Ishikawa (cell line): ENCODE measurements around the gene KISS1R.

Source experiments
- CEBPB ChIP-seq: IDR thresholded peaks from 2 replicates; pipeline ENCODE4 v1.6.1; 2012
- CREB1 ChIP-seq: IDR thresholded peaks from 2 replicates; pipeline ENCODE4 v1.6.1; 2012; ENCODE audit warnings: low read depth
- EGR1 ChIP-seq: IDR thresholded peaks from 2 replicates; pipeline ENCODE4 v1.6.1; 2012
- EP300 ChIP-seq: IDR thresholded peaks from 2 replicates; pipeline ENCODE4 v1.6.1; 2012; ENCODE audit warnings: borderline replicate concordance
- FOXM1 ChIP-seq: IDR thresholded peaks from 2 replicates; pipeline ENCODE4 v1.6.1; 2012; ENCODE audit warnings: low read depth, borderline replicate concordance
- MAX ChIP-seq: IDR thresholded peaks from 2 replicates; pipeline ENCODE4 v1.6.1; 2012
- NFIC ChIP-seq: IDR thresholded peaks from 2 replicates; pipeline ENCODE4 v1.6.1; 2012
- RAD21 ChIP-seq: IDR thresholded peaks from 2 replicates; pipeline ENCODE4 v1.6.1; 2012; ENCODE audit warnings: low read depth
- REST ChIP-seq: IDR thresholded peaks from 2 replicates; pipeline ENCODE4 v1.6.1; 2012; ENCODE audit warnings: low read depth, mild to moderate bottlenecking
- TAF1 ChIP-seq: IDR thresholded peaks from 2 replicates; pipeline ENCODE4 v1.6.1; 2012; ENCODE audit warnings: low read depth, mild to moderate bottlenecking
- TCF12 ChIP-seq: IDR thresholded peaks from 2 replicates; pipeline ENCODE4 v1.6.1; 2012; ENCODE audit warnings: low read depth
- TEAD4 ChIP-seq: IDR thresholded peaks from 2 replicates; pipeline ENCODE4 v1.6.1; 2012
- USF1 ChIP-seq: IDR thresholded peaks from 2 replicates; pipeline ENCODE4 v1.6.1; 2012
- YY1 ChIP-seq: IDR thresholded peaks from 2 replicates; pipeline ENCODE4 v1.6.1; 2012; ENCODE audit warnings: low read depth
- ZBTB7A ChIP-seq: IDR thresholded peaks from 2 replicates; pipeline ENCODE4 v1.6.1; 2012; ENCODE audit warnings: low read depth

The KISS1R gene

GRCh38 chr19:947090-947706, 30.1 kb downstream of the KISS1R start:
- no peak for TF ChIP-seq MAX
- no peak for TF ChIP-seq REST
- TF ChIP-seq TEAD4, result no peak
- TF ChIP-seq CREB1, result no peak
- no peak for TF ChIP-seq CEBPB
- TF ChIP-seq RAD21, result no peak

- TF ChIP-seq REST (no peak), USF1 (no peak), MAX (no peak), ZBTB7A (no peak), RAD21 (no peak), FOXM1 (no peak), NFIC (no peak), EGR1 (no peak), TEAD4 (no peak), CREB1 (no peak), CEBPB (no peak), EP300 (no peak), TCF12 (no peak)
Observed at GRCh38 chr19:947707-948539, 30.8 kb downstream of the KISS1R start.

GRCh38 chr19:948842-949496, 31.8 kb downstream of the KISS1R start:
- no peak for TF ChIP-seq ZBTB7A

- TF ChIP-seq CREB1 (no peak), EP300 (no peak), MAX (no peak), TAF1 (no peak), CEBPB (no peak), FOXM1 (no peak), YY1 (no peak), TEAD4 (no peak), REST (no peak), USF1 (no peak)
Observed at GRCh38 chr19:950352-951066, 33.4 kb downstream of the KISS1R start.
